Amniotic epithelial cell (primary cell): ENCODE data around the gene LENG9.
A peak's percentile ranks its signal among the peaks of the same experiment; 100 is the strongest.
"Not testable (repeated sequence)": the region's sequence is repeated elsewhere in the genome, so short reads cannot be mapped to it uniquely, and the experiment has no call there.

Experiments
- DNase-seq: peaks from one replicate; pipeline ENCODE4 v3.0.0-alpha.2; 2010; ENCODE audit warnings: low read depth

Gene LENG9

DNA sequence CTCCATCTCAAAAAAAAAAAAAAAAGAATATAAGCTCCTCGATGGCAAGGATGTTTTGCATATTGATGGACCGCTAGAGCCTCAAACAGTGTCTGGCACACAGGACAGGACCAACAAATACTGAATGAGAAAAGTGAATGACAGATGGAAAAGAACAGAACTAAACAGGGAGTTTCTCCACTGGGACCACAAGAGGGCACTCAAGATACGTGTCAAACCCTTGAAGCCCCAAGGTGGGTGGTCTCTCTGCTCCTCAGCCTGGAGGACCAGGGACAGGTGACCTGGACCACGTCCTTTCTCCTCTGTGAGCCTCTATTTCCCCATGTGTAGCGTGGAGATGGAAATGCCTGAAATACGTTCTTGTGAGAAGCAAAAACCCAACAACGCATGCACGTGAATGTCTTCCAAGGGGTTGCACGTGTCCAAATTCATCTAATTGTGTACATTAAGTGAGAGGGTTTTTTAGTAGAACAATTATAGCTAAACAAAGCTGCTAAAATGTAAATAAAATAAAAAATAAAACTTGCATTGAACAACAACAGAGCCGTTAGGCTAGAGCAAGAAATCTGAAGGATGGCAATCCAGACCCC lies 15.2 kb upstream of the LENG9 start:
- DNase-seq = peak; percentile 58

DNA sequence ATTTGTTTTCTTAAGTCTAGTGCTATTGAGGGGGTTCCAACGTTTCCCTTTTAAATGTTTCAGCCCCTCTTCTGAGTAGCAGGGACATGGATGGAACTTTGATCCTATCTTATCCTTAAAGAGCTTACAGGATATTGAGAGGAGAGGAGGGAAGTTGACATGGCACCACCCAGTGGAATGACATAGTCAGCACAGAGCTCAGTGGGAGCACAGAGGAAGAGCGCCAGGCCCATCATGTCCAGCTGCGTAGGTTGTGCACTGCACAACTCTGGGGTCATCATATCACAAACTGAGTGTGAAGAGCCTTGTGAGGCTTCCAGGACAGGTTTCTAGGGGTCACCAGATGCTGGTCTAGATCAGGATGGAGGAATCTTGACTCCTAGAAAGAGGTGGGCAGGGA lies 14.1 kb upstream of the LENG9 start:
- DNase-seq = no peak

DNA sequence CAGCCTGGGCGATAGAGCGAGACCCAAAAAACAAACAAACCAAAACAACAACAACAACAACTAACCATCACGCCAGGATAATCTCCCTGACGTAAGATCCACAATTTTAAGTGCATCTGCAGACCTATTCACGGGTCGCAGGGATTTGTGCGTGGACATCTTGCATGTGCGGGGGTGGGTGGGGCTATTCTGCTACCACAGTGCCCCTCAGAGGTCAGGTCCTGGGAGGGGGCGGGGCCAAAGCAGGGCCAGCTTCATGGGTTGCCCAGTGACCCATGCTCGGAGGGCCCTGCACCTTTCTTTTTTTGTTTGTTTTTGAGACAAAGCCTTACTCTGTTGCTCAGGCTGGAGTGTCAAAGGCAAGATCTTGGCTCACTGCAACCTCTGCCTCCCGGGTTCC lies 12.1 kb upstream of the LENG9 start:
- no peak for DNase-seq

DNA sequence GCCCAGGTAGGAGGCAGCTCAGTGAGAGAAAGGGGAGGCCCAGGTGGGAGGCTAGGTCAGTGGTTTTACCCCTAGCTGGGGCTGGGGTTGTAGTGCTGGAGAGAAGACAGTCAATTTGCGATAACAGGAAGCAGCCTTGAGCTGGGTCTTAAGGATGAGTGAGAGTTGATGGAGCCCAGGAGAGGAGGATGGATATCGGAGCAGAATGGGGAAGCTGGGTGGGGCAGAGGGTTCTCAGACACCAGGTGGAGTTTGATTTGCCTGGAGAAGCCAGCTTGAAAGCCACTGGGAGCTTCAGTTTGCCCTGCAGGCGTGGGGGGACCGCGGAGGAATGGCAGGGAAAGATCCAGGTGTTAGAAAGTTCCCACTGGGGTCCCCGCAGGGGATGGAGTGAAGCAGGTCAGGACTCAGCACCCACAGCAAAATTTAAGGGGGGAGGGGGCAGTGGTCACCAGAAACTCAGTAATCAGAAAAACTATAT lies 10.4 kb upstream of the LENG9 start:
- DNase-seq = no peak

DNA sequence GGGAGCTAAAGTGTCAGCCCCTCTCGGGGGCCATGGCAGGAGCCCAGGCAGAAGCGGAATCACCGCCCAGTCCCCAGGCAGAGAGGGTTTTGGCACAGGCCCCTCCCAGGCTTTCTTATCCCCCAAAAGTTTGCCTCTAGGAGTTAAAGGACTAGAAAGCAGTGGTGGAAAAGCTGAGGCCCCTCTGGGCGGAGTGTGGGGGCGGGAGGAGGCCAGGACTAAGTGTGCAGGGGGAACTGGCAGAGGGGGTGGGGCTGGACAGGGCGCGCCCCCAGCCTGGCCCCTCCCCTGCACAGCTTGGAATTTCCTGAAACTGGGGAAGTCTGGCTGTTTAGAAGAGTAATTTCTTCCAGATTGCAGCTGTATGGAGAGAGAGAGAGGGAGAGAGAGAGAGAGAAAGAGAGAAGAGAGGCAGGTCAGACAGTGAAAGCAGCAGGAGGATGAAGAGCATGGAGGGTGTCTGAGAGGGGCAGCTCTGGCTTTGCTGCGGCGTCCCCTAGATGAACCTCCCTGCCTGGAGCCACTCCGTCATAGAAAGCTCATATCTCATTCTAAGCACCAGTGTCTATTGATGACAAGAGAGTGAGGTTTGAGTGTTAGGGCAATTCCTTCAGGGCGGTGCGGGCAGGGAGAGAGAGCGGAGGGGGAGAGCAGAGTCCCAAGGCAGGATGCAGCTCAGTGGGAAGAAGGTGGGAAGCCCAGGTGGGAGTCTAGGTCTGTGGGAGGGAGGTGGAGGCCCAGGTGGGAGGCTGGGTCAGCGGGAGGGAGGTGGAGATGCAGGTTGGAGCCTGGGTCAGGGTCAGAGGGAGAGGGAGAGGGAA lies 9.7 kb upstream of the LENG9 start, which contains the start of gene CDC42EP5:
Gene CDC42EP5, minus strand, starts transcription at position 226 of the 821 bp plus-strand sequence. CDS start 7,749 bp downstream, outside the sequence.
- DNase-seq = peak; percentile 78

DNA sequence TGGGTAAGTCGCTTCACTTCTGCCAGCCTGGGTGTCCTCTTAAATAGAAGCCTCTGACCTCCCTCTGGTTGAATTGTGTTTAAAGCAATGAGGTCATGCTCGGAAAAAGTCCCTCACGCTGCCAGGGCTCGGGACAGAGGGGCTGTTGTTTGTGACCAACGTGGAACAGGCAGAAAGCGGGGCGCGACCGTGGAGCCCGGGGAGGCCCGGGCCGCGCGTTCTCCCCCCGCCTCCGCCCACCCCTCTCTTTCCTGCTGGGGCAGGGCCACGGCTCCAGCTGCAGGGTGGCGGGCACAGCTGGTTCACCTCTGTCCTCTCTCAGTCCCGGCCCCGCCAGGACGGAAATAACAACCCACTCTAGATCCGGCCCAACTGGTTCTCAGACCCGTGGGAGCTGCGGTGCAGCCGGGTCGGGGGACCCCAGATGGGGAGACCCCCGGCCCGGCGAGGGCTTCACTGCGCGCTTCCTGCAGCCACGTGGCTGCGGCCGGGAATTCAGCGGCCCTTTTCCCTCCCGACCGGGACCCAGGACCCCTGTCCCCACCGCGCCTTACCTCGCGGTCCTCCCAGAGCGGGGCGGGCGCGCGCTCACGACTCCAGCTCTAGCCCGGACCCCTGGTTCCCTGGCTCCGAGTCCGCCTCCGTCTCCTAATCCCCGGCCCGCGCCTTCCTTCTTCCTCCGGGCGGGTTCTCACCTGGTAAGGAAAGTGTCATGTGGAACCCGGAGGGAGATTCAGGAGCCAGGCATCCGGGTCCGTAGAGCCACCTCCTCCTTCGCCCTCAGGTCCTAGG lies 7.6 kb upstream of the LENG9 start:
- DNase-seq = no peak

DNA sequence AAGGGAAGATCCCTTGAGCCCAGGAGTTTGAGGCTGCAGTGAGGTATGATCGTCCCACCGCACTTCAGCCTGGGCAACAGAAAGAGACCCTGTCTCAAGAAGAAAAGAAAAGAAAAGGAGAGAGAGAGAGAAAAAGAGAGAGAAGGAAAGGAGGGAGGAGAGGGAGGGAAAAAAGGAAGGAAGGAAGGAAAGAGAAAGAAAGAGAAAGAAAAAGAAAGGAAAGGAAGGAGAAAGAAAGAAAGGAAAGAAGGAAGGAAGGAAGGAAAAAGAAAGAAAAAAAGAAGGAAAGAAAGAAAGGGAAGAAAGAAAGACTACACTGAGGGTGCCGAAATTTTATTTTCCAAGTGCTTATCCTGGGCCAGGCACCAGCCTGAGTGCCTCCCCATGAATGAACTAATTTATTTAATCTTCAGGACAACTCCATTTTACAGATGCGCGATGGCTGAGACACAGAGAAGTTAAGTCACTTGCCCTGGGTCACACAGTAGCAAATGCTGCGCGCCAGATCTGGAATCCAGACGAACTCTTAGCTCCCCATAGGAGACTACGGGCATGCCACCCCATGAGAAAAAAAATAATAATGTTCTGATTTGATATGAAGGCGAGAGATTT lies 6.8 kb upstream of the LENG9 start:
- DNase-seq = no peak

DNA sequence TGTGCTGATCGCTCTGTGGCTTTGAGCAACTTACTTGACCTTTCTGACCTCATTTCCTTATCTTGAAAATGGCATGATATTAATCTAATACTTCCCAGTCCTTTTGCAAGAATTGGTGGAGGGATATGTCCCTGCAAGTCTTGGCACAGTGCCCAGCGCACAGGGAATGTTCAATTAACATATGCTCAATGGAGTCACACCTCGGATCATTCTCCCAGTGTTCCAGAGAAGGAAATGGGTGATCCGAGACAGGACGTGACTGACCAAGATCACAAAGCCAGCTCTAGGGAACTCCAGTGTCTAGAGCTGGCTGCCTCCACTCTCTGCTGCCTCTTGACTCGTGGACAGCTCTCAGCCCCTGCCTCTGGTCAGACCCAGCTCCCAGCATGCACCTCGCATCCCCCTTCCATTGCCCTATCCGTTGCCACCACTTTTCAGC lies 5.9 kb upstream of the LENG9 start:
- DNase-seq = no peak

DNA sequence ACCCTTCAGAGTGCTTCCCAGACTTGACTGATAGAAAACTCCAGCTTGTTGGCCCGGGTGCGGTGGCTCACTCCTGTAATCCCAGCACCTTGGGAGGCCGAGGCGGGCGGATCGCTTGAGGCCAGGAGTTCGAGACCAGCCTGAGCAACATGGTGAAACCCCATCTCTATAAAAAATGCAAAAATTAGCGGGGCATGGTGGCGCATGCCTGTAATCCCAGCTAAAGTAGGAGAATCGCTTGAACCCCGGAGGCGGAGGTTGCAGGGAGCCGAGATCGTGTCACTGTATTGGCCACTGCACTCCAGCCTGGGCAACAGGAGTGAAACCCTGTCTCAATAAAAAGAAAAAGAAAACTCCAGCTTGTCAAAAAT lies 2.5 kb upstream of the LENG9 start:
- DNase-seq = not testable (repeated sequence)

DNA sequence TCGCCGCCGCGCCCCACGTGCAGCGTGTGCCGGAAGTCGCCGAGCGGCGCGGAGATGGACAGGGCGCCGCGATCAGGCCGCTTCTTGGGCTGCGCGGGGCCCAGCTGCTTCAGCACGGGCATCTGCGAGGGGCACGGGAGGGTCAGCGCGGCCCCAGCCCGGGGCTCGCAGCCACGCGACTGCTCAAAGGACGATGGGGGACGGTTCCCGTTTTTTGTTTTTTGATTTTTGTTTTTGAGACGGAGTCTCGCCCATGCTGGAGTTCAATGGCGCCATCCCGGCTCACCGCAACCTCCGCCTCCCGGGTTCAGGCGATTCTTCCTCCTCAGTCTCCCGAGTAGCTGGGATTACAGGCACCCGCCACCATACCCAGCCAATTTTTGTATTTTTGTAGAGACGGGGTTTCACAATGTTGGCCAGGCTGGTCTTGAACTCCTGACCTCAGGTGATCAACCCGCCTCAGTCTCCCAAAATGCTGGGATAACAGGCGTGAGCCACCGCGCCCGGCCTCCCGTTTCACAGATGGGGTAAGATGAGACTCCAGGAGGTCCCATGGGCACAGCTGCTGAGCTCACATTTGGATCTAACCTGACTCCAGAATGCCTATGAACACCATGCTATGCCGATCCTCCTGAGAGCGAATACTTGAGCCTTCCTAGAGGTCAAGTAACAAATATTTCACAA lies 2.0 kb upstream of the LENG9 start:
- no peak for DNase-seq

DNA sequence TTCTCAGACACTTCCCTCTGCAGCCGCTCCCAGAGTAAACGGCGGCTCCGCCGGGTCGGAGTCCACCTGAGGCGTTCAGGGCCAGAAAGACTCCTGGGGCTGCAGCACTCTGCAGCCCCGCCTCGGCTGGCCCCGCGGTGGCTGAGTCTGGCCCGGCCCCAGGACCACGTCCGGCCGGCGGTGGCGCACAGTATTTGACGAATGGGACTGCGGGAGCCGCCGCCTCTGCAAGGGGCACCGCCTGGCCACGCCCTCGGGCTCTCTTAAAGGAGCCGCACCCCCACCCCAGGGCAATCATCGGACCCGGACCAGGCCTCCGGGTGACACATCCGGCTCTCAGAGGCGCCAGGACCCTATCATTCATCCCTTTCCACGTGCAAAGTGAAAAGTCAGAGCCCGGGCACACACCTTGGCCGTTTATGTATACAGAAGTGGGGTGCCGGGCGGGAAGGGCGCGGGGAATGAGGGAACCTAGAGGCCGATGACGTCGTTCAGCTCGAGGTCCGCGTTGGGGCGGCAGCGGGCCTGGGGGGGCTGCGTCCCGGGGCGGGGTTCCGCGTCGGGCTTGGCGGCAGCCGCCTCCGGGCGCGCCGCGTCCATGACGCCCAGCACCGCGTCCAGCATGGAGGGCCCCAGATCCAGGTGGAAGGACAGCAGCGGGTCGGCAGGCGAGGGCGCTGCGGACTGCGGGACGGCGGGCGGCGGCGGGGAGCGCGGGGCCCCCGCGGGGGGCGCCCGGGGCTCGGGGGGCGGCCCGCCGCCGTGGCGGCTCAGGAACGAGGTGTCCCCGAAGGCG lies 1.2 kb upstream of the LENG9 start:
- DNase-seq = peak; percentile 72

DNA sequence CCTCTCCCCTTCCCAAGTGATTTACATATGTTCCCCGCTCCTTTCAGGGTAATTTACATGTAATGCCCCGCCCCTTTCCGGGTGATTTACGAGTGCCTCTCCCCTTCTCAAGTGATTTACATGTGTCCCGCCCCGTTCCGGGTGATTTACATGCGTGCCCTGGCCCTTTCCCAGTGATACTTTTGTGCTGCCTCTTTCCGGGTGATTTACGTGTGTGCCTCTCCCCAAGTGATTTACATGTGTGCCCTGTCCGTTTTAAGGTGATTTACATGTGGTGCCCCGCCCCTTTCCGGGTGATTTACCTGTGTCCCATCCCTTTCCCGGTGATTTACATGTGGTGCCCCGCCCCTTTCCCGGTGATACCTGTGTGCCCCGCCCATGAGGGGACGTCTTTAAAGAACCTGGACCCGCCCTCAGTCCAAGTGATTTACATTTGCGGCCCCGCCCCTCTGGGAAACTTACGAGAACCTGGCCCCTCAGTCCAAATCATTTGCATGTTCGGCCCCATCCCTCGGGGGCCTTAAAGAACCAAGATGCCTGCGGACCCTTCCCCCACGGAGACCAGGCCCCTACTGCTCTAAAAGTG lies 559 bp upstream of the LENG9 start:
- DNase-seq = peak; percentile 79

DNA sequence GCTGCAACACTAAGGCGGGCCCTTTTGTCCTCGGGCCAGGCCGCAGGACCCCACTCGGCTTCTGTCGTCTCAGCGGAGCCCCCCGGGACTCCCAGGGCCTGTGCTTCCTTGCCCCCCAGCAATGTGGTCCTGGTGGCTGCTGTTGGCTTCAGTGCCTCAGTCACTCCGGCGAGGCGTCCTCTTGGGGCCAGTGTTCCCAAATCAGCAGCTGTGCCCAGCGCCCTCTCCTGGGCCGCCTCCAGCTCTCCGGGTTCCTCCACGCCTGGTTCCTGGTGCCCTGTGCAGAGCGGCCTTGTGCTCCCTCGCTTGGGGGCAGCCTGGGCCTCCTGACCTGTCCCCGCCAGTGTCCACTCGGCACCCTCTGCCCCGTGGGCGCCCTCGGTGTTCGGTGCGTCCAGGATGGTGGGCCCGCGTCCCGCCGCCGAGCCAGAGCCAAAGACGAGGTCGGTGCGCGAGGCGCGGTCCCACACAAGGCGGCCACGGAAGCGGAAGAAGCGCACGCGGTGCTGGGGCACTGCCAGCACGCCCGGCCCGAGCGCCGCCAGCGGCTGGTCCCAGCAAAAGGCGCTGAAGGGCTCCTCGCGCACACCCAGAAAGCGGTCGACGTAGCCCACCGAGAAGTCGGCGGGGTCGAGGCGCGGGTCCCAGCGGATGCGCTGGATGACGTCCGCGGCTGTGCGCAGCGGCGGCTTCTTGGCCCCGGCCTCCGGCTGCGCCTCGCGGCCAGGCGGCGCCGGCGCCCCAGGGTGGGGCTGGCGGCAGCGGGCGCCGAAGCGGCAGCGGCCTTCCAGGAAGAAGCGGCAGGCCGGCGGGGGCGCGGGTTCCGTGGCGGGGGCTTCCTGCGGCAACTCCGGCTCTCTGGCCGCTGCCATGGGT lies 685 bp downstream of the LENG9 start:
- DNase-seq = peak; percentile 40

DNA sequence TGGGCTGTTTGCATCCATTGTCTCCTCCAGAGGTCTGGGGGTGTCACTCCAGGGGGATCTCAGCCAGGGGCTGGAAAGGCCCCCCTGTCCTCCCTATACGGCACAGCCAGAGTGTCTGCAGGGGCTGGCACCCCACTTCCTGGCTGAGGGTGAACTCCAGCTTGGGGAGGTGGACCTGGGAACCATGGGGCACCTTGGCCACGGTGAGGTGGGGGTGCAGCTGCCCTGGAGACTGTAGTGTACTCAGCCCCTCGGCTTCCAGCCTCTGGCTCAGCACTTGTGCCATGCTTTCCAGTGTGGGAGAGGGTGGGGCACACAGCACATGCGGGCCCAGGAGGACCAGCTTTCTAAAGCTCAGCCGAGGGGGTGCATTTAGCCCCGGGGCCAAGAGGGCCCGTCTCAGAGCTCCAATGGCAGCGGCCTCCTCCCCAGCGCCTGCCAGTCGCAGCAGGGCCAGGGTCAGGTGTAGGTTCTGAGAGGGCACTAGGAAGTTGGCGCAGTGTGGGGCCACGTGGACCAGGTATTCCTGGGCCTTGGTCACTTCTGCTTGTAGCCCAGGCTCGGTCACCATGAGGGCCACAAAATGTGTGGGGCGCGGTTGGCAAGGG lies 1.4 kb downstream of the LENG9 start:
- no peak for DNase-seq

DNA sequence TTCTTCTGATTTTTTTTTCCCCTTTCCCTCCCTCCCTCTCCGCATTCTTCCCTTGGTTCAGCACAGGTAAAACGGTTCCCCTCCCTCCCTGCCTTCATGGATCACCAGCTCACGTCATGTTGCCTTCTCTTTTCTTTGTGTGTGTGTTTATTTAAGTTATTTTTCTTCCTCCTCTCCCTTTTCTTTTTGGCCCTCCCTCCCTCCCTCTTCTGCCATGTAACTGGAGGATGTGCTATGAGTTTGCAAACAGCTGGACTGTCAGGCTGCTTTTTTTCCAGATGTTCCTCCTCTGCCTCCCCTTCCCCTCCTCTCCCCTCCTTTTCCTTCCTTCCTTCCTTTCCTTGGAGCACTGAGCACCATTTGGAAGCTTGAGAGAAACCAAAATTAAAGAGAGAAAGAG lies 2.0 kb downstream of the LENG9 start:
- DNase-seq = no peak

DNA sequence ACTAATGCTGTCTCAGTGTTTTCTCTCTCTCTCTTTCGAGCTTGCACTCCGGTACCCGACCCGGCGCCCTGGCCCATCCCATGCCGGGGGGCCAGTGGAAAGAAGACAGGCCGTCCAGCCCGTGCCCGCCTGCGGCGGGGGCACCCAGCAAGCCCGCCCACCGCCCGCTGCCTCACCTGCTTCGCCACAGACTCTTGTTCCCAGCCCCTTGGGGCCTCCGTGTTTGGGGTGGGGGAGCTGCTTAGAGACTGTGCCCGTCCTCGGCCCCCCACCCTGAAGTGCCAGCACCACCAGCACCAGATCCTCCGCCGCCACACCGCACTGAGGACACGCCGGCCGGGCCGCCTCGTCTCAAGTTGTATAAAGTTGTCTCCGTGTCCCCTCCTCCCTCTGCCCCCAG lies 2.4 kb downstream of the LENG9 start:
- DNase-seq = no peak

DNA sequence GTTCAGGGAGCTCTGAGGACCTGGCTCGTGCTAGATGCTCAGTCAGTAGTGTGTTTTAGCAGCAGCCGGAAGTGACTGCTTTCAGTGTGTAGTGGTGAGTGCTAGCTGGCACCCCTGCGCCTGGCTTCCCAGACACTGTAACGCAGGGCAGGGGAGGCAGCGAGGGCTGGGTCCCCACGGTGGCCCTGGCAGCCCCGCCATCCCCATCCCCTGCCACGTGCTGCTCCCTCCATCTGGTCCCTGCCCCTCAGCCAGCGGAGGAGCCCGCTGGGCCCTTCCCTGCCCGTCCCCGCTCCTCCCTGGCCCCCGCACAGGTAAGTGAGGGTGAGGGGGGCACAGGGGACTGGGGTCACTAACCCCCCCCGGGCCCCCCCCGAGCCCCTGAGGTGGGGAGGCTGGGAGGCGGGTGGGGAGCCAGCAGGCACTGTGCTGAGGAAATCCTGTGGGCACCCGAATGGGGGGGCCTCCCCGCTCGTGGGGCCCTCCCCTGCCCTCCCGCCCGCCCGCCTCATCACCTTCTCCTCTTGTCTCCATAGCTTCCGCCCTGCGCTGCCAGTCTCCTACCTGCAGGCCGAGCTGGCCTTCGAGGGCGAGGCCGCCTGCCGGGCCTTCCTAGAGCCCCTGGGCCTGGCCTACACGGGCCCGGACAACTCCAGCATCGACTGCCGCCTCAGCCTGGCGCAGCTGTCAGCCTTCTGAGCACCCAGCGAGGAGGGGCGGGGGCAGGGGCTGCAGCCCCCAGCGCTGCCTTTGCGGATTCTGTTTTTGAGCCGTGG lies 3.2 kb downstream of the LENG9 start:
- DNase-seq = no peak
